Activated T-helper 2 cell treated with anti-CD3 and anti-CD28 coated beads, Interferon-gamma antibody, Interleukin-2, Interleukin-4, amounts not matched to agents 10 μg/mL and 5 μg/mL and 100 μg/mL, durations not matched to agents 14 hours and 24 hours and 36 hours (primary cell): Measurements from ENCODE around the gene OVOL3. TPM values are rescaled to one million over a fixed set of nuclear protein-coding genes. Genes with fewer than 3 reads are reported as not detected.
"Not testable (repeated sequence)": the region's sequence is repeated elsewhere in the genome, so short reads cannot be mapped to it uniquely, and the experiment has no call there.

Experiments used
- DNase-seq: peaks from one replicate; pipeline ENCODE4 v3.0.0; 2021; ENCODE audit warnings: low spot score
- H3K27ac Mint-ChIP-seq: one replicate; pipeline ENCODE4 v1.8.0; 2021; ENCODE audit warnings: mixed read lengths
- H3K27me3 Mint-ChIP-seq: one replicate; pipeline ENCODE4 v1.8.0; 2021; ENCODE audit warnings: low read depth, mixed read lengths
- H3K36me3 Mint-ChIP-seq: one replicate; pipeline ENCODE4 v1.8.0; 2021; ENCODE audit warnings: low read depth, mixed read lengths
- H3K4me1 Mint-ChIP-seq: one replicate; pipeline ENCODE4 v1.8.0; 2021; ENCODE audit warnings: low read depth, mixed read lengths
- H3K4me3 Mint-ChIP-seq: one replicate; pipeline ENCODE4 v1.8.0; 2021; ENCODE audit warnings: low read depth, mild to moderate bottlenecking, moderate library complexity, mixed read lengths
- H3K9me3 Mint-ChIP-seq: one replicate; pipeline ENCODE4 v1.8.0; 2021; ENCODE audit warnings: mixed read lengths
- intact Hi-C: fragments of 100-400 bp; cut with micrococcal nuclease; formaldehyde crosslinking; loops from one replicate; pipeline ENCODE4 v1.15.1; 2023
- total RNA-seq: library from RNA; stranded (reverse); gene quantifications from 2 replicates; pipeline ENCODE4 v1.2.3, GENCODE V29; 2022

The OVOL3 gene
- total RNA-seq, 1 donor from 2014 or later: not detected

DNA sequence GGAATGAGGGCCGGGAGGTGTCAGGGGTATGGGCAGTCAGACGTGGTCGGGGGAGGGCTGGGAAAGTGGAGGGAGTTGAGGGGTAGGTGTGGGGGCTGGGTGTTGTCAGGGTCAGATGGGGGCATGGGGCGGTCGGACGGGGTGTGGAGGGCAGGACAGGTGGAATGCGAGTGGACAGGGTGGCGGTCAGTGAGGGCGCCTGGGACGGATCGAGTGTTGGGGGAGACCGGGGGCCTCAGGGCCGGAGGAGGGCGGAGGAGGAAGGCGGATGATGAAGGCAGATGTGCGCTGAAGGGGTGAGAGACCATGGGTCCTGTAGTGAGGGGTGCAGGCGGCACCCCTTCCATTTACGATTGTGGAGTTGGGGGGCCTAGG, 10.0 kb downstream of the OVOL3 start:
- Mint-ChIP-seq H3K27me3 (no peaks in the 10 kb centered on the region), H3K4me3 (no peak overlapping the region), H3K36me3 (peaks cover 63% of the 10 kb centered on the region), H3K4me1 (peaks cover 14% of the 10 kb centered on the region), H3K27ac (no peak overlapping the region), H3K9me3 (no peaks in the 10 kb centered on the region)
- intact Hi-C loops: no loop called here
- no peak for DNase-seq

DNA sequence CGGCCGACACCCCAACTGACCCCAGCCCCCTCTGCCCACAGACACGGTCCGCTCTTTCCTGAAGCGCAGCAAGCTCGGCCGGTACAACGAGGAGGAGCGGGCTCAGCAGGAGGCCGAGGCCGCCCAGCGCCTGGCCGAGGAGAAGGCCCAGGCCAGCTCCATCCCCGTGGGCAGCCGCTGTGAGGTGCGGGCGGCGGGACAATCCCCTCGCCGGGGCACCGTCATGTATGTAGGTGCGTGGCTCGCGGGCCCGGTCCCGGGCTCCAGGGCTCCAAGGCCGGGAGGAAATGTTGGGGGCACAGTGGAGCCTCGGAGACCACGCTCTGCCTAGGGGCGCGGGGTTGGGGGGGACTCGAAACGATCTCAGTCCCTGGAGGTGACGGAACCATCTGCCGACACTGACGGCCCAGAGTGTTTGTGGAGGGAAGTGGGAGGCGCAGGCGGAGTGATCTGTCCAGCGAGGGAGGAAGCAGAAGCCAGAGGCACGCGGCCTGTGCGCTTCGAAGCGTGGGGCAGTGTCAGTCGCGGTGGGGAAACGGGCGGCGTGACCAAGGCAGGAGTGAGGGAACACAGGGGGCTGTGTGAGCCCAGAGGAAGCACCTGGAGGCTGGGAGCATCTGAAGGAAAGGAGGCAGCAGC, 10.7 kb downstream of the OVOL3 start:
- Mint-ChIP-seq H3K36me3 (peaks cover 61% of the 10 kb centered on the region), H3K4me1 (peaks cover 10% of the 10 kb centered on the region), H3K9me3 (no peaks in the 10 kb centered on the region), H3K4me3 (no peak overlapping the region), H3K27ac (no peak overlapping the region), H3K27me3 (no peaks in the 10 kb centered on the region)
- intact Hi-C loops: no loop called here
- no peak for DNase-seq

DNA sequence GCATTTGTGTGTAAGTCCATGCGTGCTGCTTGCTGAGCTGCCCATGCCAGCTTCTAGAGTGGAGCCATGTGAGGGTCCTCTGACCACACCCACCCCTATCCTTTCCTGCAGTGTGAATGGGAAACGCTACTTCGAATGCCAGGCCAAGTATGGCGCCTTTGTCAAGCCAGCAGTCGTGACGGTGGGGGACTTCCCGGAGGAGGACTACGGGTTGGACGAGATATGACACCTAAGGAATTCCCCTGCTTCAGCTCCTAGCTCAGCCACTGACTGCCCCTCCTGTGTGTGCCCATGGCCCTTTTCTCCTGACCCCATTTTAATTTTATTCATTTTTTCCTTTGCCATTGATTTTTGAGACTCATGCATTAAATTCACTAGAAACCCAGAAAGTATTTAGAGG, 14.6 kb downstream of the OVOL3 start:
- intact Hi-C loops: no loop called here
- Mint-ChIP-seq H3K4me1 (peaks cover 9% of the 10 kb centered on the region), H3K27ac (peak overlapping the region; percentile 24), H3K4me3 (no peak overlapping the region), H3K27me3 (no peaks in the 10 kb centered on the region), H3K9me3 (no peaks in the 10 kb centered on the region), H3K36me3 (peaks cover 38% of the 10 kb centered on the region)
- DNase-seq: no peak

DNA sequence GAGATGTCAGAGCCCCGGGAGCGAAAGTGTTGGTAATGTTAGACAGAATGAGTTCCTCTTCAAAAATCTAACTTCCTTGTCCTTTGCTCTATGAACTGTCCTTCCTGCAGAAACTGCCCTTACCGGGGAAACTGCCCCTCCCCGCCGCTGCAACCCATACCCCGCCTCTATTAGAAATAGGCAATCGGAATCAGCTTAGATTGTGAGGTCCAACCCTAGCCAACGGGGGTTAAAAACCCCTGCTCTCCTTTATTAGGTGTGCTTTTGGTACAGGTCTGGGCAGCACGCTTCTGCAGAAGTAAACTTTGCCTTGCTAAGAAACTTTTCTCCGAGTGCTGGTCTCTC, 17.4 kb downstream of the OVOL3 start:
- Mint-ChIP-seq H3K4me3 (peak overlapping the region; percentile 84), H3K4me1 (peaks cover 23% of the 10 kb centered on the region), H3K9me3 (no peaks in the 10 kb centered on the region), H3K36me3 (peaks cover 25% of the 10 kb centered on the region), H3K27me3 (no peaks in the 10 kb centered on the region), H3K27ac (peak overlapping the region; percentile 98)
- intact Hi-C loops: loop anchor here (2.0 kb wide), 1 partner anchor 86 kb away; the partner anchor contains the start of genes ZNF146 and ZNF565
- no peak for DNase-seq

DNA sequence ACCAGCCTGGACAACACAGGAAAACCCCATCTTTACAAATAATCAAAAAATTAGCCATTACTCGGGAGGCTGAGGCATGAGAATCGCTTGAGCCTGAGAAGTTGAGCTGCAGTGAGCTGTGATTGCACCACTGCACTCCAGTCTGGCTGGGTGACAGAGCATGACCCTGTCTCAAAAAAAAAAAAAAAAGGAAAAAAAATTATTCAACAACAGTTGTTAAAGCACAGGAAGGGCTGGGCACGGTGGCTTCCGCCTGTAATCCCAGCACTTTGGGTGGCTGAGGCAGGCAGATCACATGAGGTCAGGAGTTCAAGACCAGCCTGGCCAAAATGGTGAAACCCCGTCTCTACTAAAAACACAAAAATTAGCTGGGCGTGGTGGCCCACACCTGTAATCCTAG, 20.3 kb downstream of the OVOL3 start:
- H3K4me3 Mint-ChIP-seq, H3K36me3 Mint-ChIP-seq, DNase-seq, H3K27me3 Mint-ChIP-seq, H3K27ac Mint-ChIP-seq, H3K9me3 Mint-ChIP-seq: not testable (repeated sequence)
- intact Hi-C loops: loop anchor here (10.0 kb wide), 1 partner anchor 354 kb away; the partner anchor contains the start of gene ZNF566
- H3K4me1 Mint-ChIP-seq: peaks cover 24% of the 10 kb centered on the region

- H3K4me3 Mint-ChIP-seq, H3K36me3 Mint-ChIP-seq: not testable (repeated sequence)
- H3K4me1 Mint-ChIP-seq: peaks cover 18% of the 10 kb centered on the region
Observed at GRCh38 chr19:36134867-36135266, 23.9 kb downstream of the OVOL3 start.

GRCh38 chr19:36136964-36137686, 26.2 kb downstream of the OVOL3 start:
- Mint-ChIP-seq H3K4me1 (peaks cover 22% of the 10 kb centered on the region), H3K27me3 (no peaks in the 10 kb centered on the region), H3K36me3 (peaks cover 15% of the 10 kb centered on the region), H3K9me3 (no peaks in the 10 kb centered on the region), H3K4me3 (no peak overlapping the region), H3K27ac (no peak overlapping the region)
- intact Hi-C loops: loop anchor here (10.0 kb wide), 1 partner anchor 348 kb away; the partner anchor contains the start of gene ZNF566
- DNase-seq: no peak

More at GRCh38 chr19:36134867-36135266, 23.9 kb downstream of the OVOL3 start:
- DNase-seq, H3K27me3 Mint-ChIP-seq, H3K27ac Mint-ChIP-seq, H3K9me3 Mint-ChIP-seq: not testable (repeated sequence)
- intact Hi-C loops: loop anchor here (10.0 kb wide), 1 partner anchor 350 kb away; the partner anchor contains the start of gene ZNF566

DNA sequence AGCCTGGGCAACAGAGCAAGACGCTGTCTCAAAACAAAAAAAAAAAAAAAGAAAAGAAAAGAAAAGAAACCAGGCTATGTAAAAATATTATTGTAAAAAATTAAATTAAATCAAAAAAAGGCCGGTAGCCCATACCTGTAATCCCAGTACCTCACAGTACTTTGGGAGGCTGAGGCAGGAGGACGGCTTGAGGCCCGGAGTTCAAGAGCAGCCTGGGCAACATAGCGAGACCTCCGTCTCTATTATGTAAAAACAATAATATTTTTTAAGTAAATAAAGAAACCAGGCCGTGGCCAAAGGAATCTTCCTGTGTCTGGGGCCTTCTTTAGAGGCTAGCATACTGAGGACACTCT, 28.2 kb downstream of the OVOL3 start:
- intact Hi-C loops: loop anchor here (10.0 kb wide), 1 partner anchor 346 kb away; the partner anchor contains the start of gene ZNF566
- H3K4me1 Mint-ChIP-seq: peaks cover 16% of the 10 kb centered on the region
- peak overlapping the region; percentile 95 for H3K27ac Mint-ChIP-seq
- H3K36me3 Mint-ChIP-seq: peaks cover 28% of the 10 kb centered on the region
- no peak for DNase-seq
- peak overlapping the region; percentile 94 for H3K4me3 Mint-ChIP-seq
- H3K27me3 Mint-ChIP-seq: no peaks in the 10 kb centered on the region
- no peaks in the 10 kb centered on the region for H3K9me3 Mint-ChIP-seq

DNA sequence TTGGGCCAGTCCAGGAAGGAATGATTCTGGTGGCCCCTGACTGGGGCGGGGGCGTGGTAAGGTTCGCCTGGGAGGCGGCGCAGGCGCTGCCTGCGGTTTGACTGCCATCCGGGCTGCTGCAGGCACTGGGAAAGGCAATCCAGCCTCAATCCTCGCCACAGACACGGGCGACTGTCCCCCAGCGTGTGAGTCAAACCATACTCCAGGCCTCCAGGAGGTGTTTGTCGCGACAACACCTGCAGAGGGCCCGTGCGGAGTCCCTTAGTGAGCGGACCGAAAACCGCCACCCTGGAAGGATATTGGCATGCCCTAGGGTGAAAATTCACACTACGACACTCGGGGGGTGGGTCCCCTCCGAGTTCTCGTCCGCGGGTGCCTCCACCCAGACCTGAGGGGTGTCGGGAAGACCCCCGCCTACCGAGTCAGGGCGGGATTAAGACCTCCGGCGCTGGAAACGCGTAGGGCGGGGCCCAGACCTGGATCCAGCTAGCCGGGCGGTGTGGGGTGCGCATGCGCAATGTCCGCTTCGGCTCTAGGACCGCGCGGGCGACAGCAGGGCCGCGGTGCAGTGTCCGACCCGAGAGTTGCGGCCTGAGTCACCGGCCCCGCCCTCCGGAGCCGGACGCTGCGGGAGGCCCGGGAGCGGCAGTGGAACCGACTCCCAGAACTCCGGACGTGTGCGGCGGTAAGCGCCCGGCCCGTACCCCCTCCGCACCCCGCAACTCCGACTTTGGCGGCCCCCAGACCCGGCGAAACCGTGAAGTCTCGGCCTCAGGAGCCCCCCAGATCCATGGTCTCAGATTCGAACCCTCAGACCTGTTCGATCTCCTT, 28.7 kb downstream of the OVOL3 start, which contains the start of gene CAPNS1:
Gene CAPNS1, plus strand, starts transcription at position 594 of the 831 bp plus-strand sequence. CDS start 946 bp downstream, outside the sequence.
- Mint-ChIP-seq H3K27me3 (no peaks in the 10 kb centered on the region), H3K9me3 (no peaks in the 10 kb centered on the region), H3K4me3 (peak within 1 kb of the TSS; percentile 94), H3K4me1 (peaks cover 16% of the 10 kb centered on the region), H3K27ac (peak within 1 kb of the TSS; percentile 95), H3K36me3 (peaks cover 31% of the 10 kb centered on the region)
- intact Hi-C loops: loop anchor here (1.0 to 10.0 kb wide), 3 partner anchors 12 to 345 kb away; partner anchors contain the start of gene ZNF566
- DNase-seq: peak; percentile 91

GRCh38 chr19:36140304-36141038, 29.5 kb downstream of the OVOL3 start:
- no peaks in the 10 kb centered on the region for H3K27me3 Mint-ChIP-seq
- intact Hi-C loops: loop anchor here (1.0 kb wide), 4 partner anchors 13 to 74 kb away; partner anchors contain the start of genes TBCB and ZNF565
- H3K27ac Mint-ChIP-seq: peak overlapping the region; percentile 95

DNA sequence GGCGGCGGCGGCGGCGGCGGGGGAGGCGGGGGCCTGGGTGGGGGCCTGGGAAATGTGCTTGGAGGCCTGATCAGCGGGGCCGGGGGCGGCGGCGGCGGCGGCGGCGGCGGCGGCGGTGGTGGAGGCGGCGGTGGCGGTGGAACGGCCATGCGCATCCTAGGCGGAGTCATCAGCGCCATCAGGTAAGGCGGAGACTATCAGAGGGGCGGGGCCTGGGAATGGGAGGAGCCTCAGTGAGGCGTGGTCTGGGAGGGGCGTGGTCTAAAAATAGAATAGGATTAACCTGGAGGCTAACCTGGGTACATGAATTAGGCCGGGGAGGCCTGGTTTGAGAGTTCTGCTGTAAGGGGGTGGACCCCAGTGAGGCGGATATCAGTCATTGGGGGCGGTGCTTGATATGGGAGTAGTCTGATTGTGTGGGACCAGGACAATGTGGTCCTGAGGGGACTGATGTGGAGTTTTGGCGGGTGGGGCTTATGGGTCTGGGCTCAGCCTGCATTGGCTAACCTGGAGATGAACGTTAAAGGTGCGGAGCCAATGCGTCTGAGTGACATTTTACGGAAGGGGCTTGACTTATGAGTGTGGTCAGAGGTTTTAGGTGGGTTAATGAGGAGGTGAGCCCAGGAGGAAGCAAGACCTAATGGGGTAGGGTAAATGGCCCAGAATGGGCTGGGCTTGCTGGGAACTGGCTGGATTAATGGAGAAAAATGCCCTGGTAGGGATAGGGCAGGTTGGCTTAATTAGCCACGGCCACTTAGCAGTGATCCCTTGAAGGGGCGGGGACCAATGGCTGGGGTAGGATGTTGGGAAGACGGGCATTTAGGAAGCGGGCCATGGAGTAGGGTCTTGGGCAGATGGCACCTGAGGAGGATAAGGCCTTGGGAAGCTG, 30.3 kb downstream of the OVOL3 start:
- peaks cover 16% of the 10 kb centered on the region for H3K4me1 Mint-ChIP-seq
- H3K36me3 Mint-ChIP-seq: peaks cover 46% of the 10 kb centered on the region

More at GRCh38 chr19:36140304-36141038, 29.5 kb downstream of the OVOL3 start:
- peaks cover 38% of the 10 kb centered on the region for H3K36me3 Mint-ChIP-seq
- H3K4me3 Mint-ChIP-seq: peak overlapping the region; percentile 94
- peak; percentile 37 for DNase-seq
- no peaks in the 10 kb centered on the region for H3K9me3 Mint-ChIP-seq
- H3K4me1 Mint-ChIP-seq: peaks cover 16% of the 10 kb centered on the region

More for the DNA sequence above, 30.3 kb downstream of the OVOL3 start:
- DNase-seq: peak; percentile 88
- Mint-ChIP-seq H3K9me3 (no peaks in the 10 kb centered on the region), H3K27ac (peak overlapping the region; percentile 74), H3K4me3 (peak overlapping the region; percentile 94), H3K27me3 (no peaks in the 10 kb centered on the region)
- intact Hi-C loops: loop anchor here (1.0 kb wide), 2 partner anchors 26 to 73 kb away; partner anchors contain the start of genes TBCB and ZNF565
